Activated CD4-positive, alpha-beta T cell treated with anti-CD3 and anti-CD28 coated beads, Interleukin-2, amount 50 U/mL, for 24 hours (primary cell): Measurements from ENCODE around the gene CDC42EP2.
A peak's percentile ranks its signal among the peaks of the same experiment; 100 is the strongest.
"Not testable (repeated sequence)": the region's sequence is repeated elsewhere in the genome, so short reads cannot be mapped to it uniquely, and the experiment has no call there.

Experiments
- DNase-seq, 2 donors: peaks; one replicate each; pipeline ENCODE4 v3.0.0-alpha.2; 2020; ENCODE audit warnings: low read depth in 1 of 2, low spot score in 1 of 2

CDC42EP2 gene

DNA sequence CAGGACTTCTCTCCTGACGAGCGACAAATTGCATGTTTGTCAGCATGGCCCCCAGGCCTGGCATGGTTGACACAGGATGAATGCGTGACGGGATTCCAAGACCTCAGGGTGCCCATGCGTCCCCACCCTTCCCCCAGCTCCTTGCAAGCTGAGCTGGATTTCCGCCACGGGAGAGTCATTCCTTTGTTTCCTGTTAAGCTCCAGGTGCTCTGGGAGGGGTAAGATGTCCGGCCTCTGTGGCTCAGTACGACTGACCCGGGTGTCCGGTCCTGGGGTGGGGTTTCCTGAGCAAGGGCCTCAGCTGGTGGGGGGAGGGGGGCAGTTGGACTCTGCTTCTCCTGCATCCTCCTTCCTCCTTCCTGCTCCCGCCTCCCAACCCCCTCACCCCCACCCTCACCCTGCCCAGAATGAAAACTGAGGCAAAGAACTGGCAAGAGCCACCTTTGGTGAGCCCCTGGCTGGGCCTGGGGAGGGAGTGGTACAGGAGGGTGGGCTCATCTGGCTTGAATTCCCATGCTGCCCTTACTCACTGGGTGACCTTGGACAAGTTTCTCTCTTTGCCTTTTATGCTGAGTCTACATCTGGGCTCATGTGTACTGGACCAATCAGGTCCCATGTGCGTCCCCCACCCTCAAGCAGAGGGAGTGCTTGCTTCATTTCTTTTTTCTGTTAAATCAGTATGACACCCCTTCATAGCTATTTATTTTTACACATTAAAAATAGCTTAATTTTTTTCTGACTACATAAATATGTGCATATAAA is 2.5 kb downstream of the CDC42EP2 start:
- DNase-seq: no peak

- DNase-seq: no peak
Observed at GRCh38 chr11:65320386-65321075, 5.9 kb downstream of the CDC42EP2 start.

- no peak for DNase-seq
Observed at GRCh38 chr11:65321076-65321475, 6.4 kb downstream of the CDC42EP2 start.

DNA sequence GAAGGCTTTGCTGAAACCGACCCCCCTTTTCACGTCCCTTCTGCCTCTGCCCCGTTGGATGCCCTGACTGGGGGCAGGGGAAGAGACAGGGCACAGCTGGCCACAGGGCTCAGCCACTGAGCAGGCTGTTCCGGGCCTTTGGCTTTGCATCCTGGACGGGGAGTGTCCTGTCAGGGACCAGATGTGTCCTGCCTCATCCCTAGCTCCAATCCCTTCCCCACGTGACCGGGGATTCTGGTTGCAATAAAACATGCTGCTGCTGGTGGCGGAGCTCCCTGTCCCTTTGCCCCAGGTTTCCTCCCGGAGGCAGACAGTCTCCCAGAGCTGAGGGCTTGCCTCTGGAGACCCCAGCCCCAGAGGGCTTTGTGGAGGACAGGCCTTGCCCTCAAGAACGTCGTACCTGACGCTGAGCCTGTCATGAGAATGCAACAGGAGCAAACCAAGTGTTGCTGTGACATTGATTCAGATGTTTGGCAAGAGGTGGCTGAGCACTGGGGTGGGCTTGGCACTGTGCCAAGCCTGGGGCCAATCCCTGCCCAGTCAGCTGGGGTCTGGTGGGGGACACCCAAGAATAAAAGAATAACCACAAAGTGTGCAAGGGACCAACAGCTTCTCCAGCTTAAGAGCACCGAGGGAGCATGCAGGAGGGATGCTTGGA is 7.3 kb downstream of the CDC42EP2 start:
- no peak for DNase-seq

DNA sequence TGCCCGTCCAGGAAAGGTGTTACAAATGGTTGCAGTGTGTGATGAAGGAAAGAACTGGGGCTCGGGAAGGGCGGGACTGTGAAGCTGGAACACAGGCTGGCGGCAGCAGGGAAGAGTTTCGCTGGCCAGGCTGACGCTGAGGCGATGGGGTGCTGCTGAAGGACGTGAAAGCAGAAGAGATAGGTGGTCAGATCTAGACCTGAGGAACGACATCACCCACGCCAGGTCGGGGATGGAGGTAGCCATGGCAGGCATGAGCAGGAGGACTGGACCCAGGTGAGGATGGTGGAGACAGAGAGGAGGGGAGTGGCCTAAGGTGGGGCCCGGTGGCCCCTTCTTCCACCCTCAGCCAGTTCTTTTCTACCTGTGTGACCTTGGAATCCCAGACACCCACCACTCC is 9.1 kb downstream of the CDC42EP2 start:
- DNase-seq: no peak

DNA sequence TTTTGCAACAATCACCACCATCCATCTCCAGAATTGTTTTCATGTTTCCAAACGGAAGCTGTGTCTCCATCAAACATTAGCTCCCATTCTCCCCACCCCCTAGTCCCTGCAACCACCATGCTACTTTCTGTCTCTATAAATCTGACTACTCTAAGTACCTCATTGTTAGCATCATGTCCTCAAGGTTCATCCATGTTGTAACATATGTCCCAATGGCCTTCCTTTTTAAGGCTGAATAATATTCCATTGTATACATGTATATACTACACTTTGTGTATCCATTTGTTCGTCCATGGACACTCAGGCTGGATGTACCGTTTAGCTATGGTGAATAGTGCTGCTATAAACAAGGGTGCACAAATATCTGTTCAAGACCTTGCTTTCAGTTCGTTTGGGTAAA is 10.8 kb downstream of the CDC42EP2 start:
- no peak for DNase-seq

DNA sequence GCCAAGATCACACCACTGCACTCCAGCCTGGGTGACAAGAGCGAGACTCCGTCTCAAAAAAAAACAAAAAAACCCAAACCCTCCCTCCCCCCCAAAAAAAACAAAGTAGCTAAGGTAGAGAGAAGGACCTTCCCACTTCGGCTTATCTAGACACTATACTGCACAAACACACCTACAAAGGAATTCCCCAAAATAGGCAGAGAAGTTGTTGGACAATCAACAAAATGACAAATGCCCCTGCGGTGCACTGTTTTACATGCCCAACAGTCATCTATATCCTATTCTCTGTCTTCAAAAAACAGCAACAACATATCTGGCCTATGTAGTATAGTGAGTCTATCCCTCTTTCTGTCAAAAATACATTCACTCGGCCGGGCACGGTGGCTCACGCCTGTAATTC is 12.4 kb downstream of the CDC42EP2 start:
- no peak for DNase-seq

GRCh38 chr11:65329478-65329877 is 14.8 kb downstream of the CDC42EP2 start:
- no peak for DNase-seq

DNA sequence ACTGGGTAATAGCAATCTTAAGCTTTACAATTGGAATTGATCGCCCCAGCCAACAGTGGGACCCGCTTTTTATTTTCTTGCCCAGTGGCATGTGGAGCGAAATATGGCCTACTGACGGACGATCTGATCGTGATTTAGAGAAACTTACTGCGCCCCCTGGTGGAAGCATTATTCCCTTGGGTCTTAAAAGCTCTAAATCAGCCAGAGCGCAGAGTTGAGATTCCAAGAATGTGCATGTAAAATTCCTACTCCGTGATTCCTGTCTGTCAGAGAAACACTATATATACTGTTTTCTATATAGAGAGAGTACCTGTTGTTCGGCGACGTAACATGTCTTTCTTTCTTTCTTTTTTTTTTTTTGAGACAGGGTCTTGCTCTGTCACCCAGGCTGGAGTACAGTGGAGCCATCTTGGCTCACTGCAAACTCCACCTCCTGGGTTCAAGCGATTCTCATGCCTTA is 15.3 kb downstream of the CDC42EP2 start:
- DNase-seq: peak; percentile 65 to 90

DNA sequence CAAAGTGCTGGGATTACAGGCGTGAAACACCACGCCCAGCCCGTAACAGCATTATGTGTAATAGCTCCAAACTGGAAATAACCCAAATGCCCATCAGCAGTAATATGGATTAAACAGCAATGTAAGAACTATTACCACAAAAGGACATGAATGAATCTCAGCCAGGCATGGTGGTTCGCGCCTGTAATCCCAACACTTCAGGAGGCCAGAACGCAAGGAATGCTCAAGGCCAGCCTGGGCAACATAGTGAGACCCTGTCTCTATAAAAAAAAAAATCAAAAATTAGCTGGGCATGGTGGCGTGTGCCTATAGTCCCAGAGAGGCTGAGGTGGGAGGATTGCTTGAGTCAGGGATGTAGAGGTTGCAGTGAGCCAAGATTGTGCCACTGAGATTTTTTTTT is 15.9 kb downstream of the CDC42EP2 start:
- DNase-seq: no peak

DNA sequence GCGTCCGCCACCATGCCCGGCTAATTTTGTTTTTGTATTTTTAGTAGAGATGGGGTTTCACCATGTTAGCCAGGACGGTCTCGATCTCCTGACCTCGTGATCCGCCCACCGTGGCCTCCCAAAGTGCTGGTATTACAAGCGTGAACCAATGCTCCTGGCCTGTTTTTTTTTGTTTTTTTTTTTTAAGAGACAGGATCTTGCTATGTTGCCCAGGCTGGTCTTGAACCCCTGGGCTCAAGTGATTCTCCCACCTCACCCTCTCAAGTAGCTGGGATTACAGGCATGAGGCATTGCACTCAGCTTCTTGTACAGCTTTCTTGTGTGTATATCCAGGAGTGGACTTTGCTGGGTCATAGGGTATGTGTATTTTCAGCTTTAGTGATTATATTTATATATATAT is 17.9 kb downstream of the CDC42EP2 start:
- DNase-seq: not testable (repeated sequence)

- DNase-seq: no peak
Observed at GRCh38 chr11:65334696-65335295, 20.1 kb downstream of the CDC42EP2 start.

DNA sequence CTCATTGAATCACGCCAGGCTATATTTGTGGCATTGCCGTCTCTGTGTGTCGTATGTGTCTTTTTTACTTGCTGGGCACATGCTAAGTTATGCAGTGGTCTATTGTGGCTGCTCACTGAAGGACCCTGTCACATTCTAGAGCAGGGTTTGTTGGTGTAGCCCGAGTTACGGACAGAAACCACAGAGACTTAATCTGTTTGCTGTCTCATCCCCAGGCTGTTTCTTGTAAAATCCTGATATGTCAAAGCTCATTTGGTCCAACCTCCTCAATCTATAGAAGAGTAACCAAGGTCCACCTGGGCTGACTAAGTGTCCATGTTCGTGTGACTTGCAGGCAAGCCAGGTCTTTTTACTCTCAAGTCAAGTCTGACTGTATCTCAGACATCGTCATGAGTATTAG is 24.0 kb downstream of the CDC42EP2 start:
- DNase-seq: no peak

DNA sequence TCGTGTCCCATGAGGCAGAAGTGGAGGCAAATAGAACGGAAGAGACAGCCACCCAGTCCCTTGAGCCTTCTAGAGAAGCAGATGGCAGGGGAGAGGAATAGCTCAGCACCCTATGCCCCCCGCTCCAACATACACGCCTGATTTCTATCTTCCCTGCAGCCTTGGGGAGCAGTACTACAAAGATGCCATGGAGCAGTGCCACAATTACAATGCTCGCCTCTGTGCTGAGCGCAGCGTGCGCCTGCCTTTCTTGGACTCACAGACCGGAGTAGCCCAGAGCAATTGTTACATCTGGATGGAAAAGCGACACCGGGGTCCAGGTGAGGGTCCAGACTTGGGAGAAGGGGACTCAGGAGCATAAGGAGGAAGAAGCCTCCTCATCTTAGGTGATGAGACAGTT is 25.6 kb downstream of the CDC42EP2 start:
- no peak for DNase-seq

DNA sequence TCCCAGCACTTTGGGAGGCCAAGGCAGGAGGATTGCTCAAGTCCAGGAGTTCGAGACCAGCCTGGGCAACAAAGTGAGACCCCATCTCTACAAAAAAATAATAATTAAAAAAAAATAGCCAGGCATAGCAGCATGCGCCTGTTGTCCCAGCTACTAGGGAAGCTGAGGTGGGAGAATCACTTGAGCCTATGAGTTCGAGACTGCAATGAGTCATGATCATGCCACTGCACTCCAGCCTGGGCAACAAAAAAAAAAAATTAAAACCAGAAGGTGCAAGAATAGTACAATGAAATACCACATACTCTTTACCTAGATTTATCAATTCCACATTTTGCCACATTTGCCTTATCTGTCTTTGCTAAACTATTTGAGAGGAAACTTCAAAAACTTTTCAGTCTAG is 27.2 kb downstream of the CDC42EP2 start:
- DNase-seq: no peak

DNA sequence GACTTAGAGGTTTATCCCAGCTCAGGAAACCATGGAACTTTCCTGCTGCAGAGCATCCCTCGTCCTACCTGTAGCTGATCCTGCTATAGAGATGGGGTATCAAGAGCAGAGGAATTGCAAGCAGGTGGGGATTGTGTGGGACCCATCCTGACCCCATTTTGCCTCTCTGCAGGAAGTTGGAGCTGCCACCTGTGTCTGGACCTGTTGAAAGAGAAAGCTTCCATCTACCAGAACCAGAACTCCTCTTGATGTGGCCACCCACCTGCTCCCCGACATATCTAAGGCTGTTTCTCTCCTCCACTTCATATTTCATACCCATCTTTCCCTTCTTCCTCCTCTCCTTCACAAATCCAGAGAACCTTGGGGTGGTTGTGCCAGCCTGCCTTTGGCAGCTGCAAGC is 36.8 kb downstream of the CDC42EP2 start:
- DNase-seq: no peak

GRCh38 chr11:65352783-65353182 is 38.1 kb downstream of the CDC42EP2 start:
- no peak for DNase-seq

DNA sequence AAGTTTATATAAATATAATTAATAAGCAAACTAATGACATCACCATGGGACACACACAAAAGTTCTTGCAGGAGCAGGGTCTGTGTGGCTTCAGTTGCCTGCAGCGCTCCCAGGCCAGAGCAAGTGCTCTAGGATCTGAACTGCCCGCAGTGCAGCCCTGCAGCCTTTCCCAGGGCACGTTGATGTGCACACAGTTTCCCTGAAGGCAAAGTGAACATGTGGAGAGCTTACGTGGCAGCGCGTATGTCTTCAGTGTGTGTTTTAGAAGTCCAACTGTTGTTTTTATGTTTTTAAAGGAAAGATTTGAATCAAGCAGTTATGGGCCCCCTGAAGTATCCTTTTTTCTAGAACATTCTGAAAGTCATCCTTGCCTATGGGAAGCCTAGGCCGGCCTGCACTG is 38.7 kb downstream of the CDC42EP2 start:
- no peak for DNase-seq

- DNase-seq: no peak
Observed at GRCh38 chr11:65353900-65354264, 39.2 kb downstream of the CDC42EP2 start.

GRCh38 chr11:65354265-65355012 is 39.8 kb downstream of the CDC42EP2 start, which contains the start of gene TIGD3:
TIGD3 (plus strand) TSS chr11:65354751; CDS start chr11:65355809, 1,058 bp downstream.
- DNase-seq: peak; percentile 91 to 96
